Measurements from ENCODE around the gene ZDHHC18.

ZDHHC18 gene

DNA sequence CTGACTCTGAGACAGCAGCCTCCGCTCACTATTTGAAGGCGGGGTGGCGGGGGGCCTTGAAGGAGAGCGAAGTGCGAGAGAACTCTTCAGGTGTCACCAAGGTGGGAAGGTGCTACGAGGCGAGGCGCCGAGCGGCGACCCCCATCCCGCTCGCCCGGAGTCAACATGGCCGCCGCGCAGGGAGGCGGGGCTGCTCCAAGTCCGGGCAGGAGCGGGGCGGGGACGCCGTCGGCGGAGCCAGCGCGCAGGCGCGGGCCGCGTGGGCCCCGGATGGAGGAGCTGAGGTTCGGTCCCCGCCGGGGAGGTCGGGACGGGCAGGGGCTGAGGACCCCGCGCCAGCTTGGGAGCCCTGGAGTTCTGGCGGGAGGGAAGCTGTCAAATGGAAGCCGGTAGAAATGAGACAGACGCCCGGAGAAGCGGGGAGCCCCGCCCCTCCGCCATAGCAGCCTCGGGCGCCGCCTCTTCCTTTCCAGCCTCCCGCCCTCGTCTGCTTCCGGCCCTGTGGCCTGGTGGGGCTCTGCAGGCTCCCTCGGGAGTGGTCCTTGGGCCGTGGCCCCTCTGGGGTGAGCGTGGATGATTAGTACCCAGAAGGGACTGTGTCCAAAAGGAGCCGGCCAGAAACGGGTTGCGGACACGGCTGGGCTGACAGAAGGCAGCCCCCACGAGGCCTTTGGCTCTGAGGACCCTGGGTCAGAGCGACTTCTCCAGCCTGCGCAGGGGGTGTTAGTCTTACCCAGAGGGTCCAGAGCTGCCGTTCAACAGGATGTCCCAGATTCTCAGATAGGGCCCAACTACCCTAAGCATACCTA lies 38.6 kb upstream of the ZDHHC18 start, which contains the start of gene PIGV:
TSS of gene PIGV (plus strand) at position 245 of the 809 bp plus-strand sequence. CDS start 2,866 bp downstream, outside the sequence.
- TF ChIP-seq GATA3 (IDR thresholded peaks at IDR 0.05; ENCODE audit: low read depth, low read length) (no peak), GATA2 (IDR thresholded peaks at IDR 0.05; ENCODE audit: low read depth, low read length) (0 out of 2 replicates have a peak, but pooled peaks have one; percentile 18)

GRCh38 chr1:26788515-26788785 lies 38.0 kb upstream of the ZDHHC18 start:
- no peak for TF ChIP-seq GATA3 (IDR thresholded peaks at IDR 0.05; ENCODE audit: low read depth, low read length)
- TF ChIP-seq GATA2 (IDR thresholded peaks at IDR 0.05; ENCODE audit: low read depth, low read length), result no peak

GRCh38 chr1:26788836-26789611 lies 37.5 kb upstream of the ZDHHC18 start:
- TF ChIP-seq GATA2 (IDR thresholded peaks at IDR 0.05; ENCODE audit: low read depth, low read length) (no peak), GATA3 (IDR thresholded peaks at IDR 0.05; ENCODE audit: low read depth, low read length) (no peak)

DNA sequence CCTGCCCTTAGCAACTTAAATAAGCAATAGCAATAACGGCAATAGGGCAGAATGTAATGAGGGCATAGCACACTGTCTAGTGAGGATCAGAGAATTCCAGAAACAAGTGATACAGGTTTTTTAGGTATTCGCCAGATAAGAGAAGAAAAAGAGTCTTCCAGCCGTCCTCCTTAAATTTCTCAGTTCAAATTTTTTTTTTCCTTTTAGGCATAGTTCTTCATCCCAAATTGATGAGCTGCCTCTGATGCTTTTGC lies 36.9 kb upstream of the ZDHHC18 start:
- TF ChIP-seq GATA2 (IDR thresholded peaks at IDR 0.05; ENCODE audit: low read depth, low read length), result no peak
- no peak for TF ChIP-seq GATA3 (IDR thresholded peaks at IDR 0.05; ENCODE audit: low read depth, low read length)

- no peak for TF ChIP-seq GATA3 (IDR thresholded peaks at IDR 0.05; ENCODE audit: low read depth, low read length)
- TF ChIP-seq GATA2 (IDR thresholded peaks at IDR 0.05; ENCODE audit: low read depth, low read length), result no peak
Observed at GRCh38 chr1:26789931-26790330, 36.6 kb upstream of the ZDHHC18 start.

DNA sequence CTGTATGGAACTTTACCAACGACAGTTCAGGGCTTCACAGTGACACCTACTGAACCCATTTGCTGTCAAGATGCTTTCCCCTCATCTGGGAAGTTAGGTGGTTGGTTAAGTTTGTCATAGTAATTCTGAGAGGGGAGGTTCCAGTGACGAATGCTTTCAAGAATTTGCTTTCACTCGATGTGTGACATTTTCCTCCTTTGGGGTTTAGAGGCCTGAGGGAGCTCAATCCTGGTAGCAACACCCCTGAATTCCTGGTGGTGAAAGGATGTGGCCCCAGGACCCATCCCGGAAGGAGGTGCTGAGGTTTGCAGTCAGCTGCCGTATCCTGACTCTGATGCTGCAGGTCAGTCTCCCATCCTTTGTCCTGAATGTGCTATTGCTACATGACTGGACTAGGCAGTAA lies 35.9 kb upstream of the ZDHHC18 start:
- TF ChIP-seq GATA3 (IDR thresholded peaks at IDR 0.05; ENCODE audit: low read depth, low read length) (no peak), GATA2 (IDR thresholded peaks at IDR 0.05; ENCODE audit: low read depth, low read length) (no peak)

DNA sequence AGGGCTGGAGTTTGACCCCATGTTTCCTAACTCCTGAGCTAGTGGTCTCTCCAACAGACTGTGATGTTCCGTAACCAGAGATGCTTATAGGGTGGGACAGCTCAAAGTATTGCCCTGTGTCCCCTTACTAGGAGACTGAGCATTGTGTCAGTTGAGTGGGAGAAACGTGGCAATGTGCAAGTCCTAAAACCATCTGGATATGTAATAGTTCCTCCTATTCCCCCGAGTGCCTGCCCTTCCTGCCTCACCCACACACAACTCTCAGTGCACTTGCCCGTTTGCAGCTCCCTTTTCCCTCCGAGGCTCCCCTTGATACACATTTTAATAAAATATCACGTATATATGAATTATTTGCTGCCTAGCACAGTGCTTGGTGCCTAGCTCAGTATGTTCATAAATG lies 35.3 kb upstream of the ZDHHC18 start:
- TF ChIP-seq GATA3 (IDR thresholded peaks at IDR 0.05; ENCODE audit: low read depth, low read length) (no peak), GATA2 (IDR thresholded peaks at IDR 0.05; ENCODE audit: low read depth, low read length) (no peak)

GRCh38 chr1:26791626-26792025 lies 34.9 kb upstream of the ZDHHC18 start:
- TF ChIP-seq GATA2 (IDR thresholded peaks at IDR 0.05; ENCODE audit: low read depth, low read length) (no peak), GATA3 (IDR thresholded peaks at IDR 0.05; ENCODE audit: low read depth, low read length) (no peak)

DNA sequence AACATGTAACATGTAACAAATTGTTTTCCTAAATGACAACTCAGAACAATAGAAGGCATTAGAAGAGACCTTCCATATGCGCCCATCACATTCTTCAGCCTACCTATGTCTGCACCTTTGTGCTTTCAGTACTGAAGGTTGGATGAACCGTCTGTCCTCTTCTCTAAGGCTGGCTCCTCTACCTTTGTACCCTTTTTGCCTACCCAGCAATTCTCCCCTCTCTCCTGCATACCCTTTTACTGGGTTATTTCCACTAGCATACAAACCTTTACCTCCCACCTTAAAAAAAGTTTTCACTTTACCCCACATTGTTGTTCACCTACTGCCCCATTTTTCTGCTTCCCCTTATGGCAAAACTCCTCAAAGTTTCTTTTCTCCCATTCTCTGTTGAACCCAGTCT lies 33.6 kb upstream of the ZDHHC18 start:
- TF ChIP-seq GATA2 (IDR thresholded peaks at IDR 0.05; ENCODE audit: low read depth, low read length), result no peak
- no peak for TF ChIP-seq GATA3 (IDR thresholded peaks at IDR 0.05; ENCODE audit: low read depth, low read length)

DNA sequence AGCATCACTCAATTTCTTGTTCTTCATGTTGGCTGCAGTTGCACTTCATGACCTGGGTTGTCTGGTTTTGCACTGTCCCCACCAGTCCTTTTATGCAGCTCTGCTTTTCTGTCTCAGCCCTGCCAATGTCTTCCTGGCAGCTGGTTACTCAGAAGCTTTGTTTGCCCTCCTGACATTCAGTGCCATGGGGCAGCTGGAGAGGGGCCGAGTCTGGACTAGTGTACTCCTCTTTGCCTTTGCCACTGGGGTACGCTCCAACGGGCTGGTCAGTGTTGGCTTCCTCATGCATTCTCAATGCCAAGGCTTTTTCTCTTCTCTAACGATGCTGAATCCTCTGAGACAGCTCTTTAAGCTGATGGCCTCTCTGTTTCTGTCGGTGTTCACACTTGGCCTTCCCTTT lies 32.1 kb upstream of the ZDHHC18 start:
- no peak for TF ChIP-seq GATA2 (IDR thresholded peaks at IDR 0.05; ENCODE audit: low read depth, low read length)
- no peak for TF ChIP-seq GATA3 (IDR thresholded peaks at IDR 0.05; ENCODE audit: low read depth, low read length)

- TF ChIP-seq GATA2 (IDR thresholded peaks at IDR 0.05; ENCODE audit: low read depth, low read length) (no peak), GATA3 (IDR thresholded peaks at IDR 0.05; ENCODE audit: low read depth, low read length) (no peak)
Observed at GRCh38 chr1:26797627-26798026, 28.9 kb upstream of the ZDHHC18 start.

DNA sequence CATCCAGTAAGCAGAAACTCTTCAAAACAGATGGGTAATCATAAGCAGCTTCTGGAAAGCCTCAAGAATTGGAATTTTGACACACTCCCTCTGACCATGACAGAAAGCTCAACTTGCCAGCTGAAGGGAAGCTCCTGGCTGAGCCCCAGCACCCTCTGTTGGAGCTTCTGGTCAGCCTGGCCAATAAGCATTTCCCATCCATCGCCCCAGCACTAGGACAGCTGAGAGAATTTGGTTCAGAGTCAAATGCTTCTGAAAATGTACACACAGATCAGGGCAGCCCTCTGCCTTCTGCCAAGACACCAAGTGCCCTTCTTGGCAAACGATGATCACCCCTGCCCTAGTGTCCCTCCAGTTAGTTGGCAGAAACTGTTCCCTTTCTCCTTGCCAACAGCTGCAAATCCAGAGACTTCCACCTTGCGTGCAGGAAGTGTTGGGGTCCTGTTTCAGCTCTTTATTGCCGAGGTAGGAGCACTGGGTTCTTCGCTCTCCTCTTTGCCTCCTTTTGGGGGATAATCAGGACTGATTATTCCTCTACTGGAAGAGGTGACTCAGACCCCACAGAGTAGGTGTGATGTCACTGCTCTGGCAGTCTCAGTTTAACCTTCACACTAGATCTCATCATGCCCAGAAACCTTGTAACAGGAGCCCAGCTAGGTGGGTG lies 26.9 kb upstream of the ZDHHC18 start:
- TF ChIP-seq GATA2 (IDR thresholded peaks at IDR 0.05; ENCODE audit: low read depth, low read length) (no peak), GATA3 (IDR thresholded peaks at IDR 0.05; ENCODE audit: low read depth, low read length) (no peak)

DNA sequence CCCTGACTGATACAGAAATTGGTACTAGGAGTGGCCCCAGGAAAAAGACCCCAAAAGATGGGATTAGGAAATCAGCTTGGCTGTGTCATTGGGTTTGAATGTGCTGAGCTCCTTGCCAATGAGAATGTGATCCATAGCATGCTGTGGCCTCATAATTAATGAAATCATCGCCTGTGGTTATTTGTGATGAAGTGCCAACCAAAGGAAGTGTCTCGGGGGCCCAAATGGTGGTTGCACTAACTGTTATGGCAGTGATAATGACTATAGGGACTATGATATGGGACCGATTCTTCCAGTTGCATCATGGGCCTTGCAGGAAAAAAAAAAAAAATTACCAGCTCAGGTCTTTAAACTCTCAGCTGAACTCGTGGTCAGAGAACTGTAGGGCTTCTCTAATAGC lies 15.4 kb upstream of the ZDHHC18 start:
- no peak for TF ChIP-seq GATA2 (IDR thresholded peaks at IDR 0.05; ENCODE audit: low read depth, low read length)
- no peak for TF ChIP-seq GATA3 (IDR thresholded peaks at IDR 0.05; ENCODE audit: low read depth, low read length)

GRCh38 chr1:26811708-26812107 lies 14.8 kb upstream of the ZDHHC18 start:
- TF ChIP-seq GATA2 (IDR thresholded peaks at IDR 0.05; ENCODE audit: low read depth, low read length), result no peak
- TF ChIP-seq GATA3 (IDR thresholded peaks at IDR 0.05; ENCODE audit: low read depth, low read length), result no peak

DNA sequence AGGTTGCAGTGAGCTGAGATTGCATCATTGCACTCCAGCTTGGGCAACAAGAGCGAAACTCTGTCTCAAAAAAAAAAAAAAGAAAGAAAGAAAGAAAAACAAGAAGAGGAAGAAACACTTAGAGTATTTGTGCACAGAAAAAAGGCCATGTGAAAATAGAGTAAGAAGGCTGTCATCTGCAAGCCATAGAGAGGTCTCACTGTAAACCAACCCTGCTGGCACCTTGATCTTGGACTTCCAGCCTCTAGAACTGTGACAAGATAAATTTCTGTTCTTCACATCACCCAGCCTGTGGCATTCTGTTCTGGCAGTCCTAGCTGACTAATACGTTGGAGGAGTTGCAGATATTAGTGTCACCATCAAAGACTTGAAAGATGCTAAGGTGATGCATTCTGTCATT lies 12.1 kb upstream of the ZDHHC18 start:
- TF ChIP-seq GATA2 (IDR thresholded peaks at IDR 0.05; ENCODE audit: low read depth, low read length), result no peak
- TF ChIP-seq GATA3 (IDR thresholded peaks at IDR 0.05; ENCODE audit: low read depth, low read length), result no peak
